ENCODE data around the gene INSRR.

INSRR gene

GRCh38 chr1:156894001-156894400 lies 35.1 kb upstream of the INSRR start:
- DNase-seq: no peak

GRCh38 chr1:156893048-156893953 lies 34.4 kb upstream of the INSRR start, which contains the start of gene PEAR1:
Gene PEAR1 (plus strand): TSS chr1:156893718. CDS start chr1:156903927, 10,209 bp downstream.
- DNase-seq: no peak

GRCh38 chr1:156892190-156893047 lies 33.5 kb upstream of the INSRR start:
- DNase-seq: peak; percentile 85 to 94 (median 90)

GRCh38 chr1:156889802-156890580 lies 31.1 kb upstream of the INSRR start:
- DNase-seq: peak; percentile 80 to 90 (median 86)

- no peak for DNase-seq
Measured at GRCh38 chr1:156887734-156888133, 28.8 kb upstream of the INSRR start.

GRCh38 chr1:156887317-156887716 lies 28.4 kb upstream of the INSRR start:
- no peak for DNase-seq

- DNase-seq: no peak
Measured at GRCh38 chr1:156886583-156887281, 27.8 kb upstream of the INSRR start.

GRCh38 chr1:156885880-156886355 lies 27.0 kb upstream of the INSRR start:
- DNase-seq: no peak

- no peak for DNase-seq
Measured at GRCh38 chr1:156885314-156885713, 26.4 kb upstream of the INSRR start.

- DNase-seq: no peak
Measured at GRCh38 chr1:156884560-156885184, 25.8 kb upstream of the INSRR start.

- no peak for DNase-seq
Measured at GRCh38 chr1:156883919-156884318, 25.0 kb upstream of the INSRR start.

GRCh38 chr1:156882543-156882942 lies 23.6 kb upstream of the INSRR start:
- DNase-seq: no peak

GRCh38 chr1:156881663-156882062 lies 22.7 kb upstream of the INSRR start:
- no peak for DNase-seq

GRCh38 chr1:156881101-156881500 lies 22.2 kb upstream of the INSRR start:
- DNase-seq: no peak

- DNase-seq: no peak
Measured at GRCh38 chr1:156880473-156880872, 21.6 kb upstream of the INSRR start.

GRCh38 chr1:156879876-156880275 lies 21.0 kb upstream of the INSRR start:
- DNase-seq: no peak

- no peak for DNase-seq
Measured at GRCh38 chr1:156877433-156878170, 18.7 kb upstream of the INSRR start.

GRCh38 chr1:156876281-156876680 lies 17.4 kb upstream of the INSRR start:
- no peak for DNase-seq

GRCh38 chr1:156875341-156875615 lies 16.4 kb upstream of the INSRR start:
- no peak for DNase-seq

GRCh38 chr1:156874572-156875340 lies 15.8 kb upstream of the INSRR start:
- DNase-seq: no peak
